Measurements from ENCODE around the gene AMH.

GRCh38 chr19:2230033-2230531 is 19.0 kb upstream of the AMH start:
- no peak for TF ChIP-seq POLR2A (IDR thresholded peaks at IDR 0.05)
- no peak for TF ChIP-seq CTCF (IDR thresholded peaks at IDR 0.05)

Measured in adrenal gland (tissue), 5 donors.